CD4-positive, alpha-beta T cell (primary cell): ENCODE measurements around the gene SLC28A1. TPM values are rescaled to one million over a fixed set of nuclear protein-coding genes. Genes with fewer than 3 reads are reported as not detected.

Experiments used
- ATAC-seq: fragments of 200-7000 bp; cut with Tn5 transposase; one replicate; pipeline ENCODE4 v1.10.0; 2022; ENCODE audit warnings: mild to moderate bottlenecking; ENCODE audit not compliant: poor library complexity
- CTCF ChIA-PET: fragments of 350-600 bp; sonication (Branson Sonifier 250); formaldehyde crosslinking; loops from one replicate; lab custom pipeline; 2021; ENCODE audit warnings: antibody characterized with exemption, inconsistent platforms; lab: Charles Lee
- POLR2A ChIA-PET: fragments of 350-600 bp; sonication (Branson Sonifier 250); formaldehyde crosslinking; loops from one replicate; lab custom pipeline; 2021; ENCODE audit warnings: antibody characterized with exemption, inconsistent platforms; lab: Charles Lee
- DNase-seq, 14 experiments: peaks; one replicate each; pipeline ENCODE4 v3.0.0-alpha.2; 2013 to 2020; ENCODE audit warnings: mixed read lengths in 2 of 14
- H3K27ac ChIP-seq, 2 donors: one replicate each; pipeline versions ENCODE4 v1.5.1 to v1.7.0; 2013; ENCODE audit warnings: low read length in 2 of 2, low read depth in 1 of 2, mild to moderate bottlenecking in 1 of 2
- H3K27me3 ChIP-seq, 2 experiments: 1 replicate in 1 of 2; 2 replicates in 1 of 2; pipeline versions ENCODE4 v1.6.1 to v1.7.0; 2013; ENCODE audit warnings: low read length in 2 of 2, control low read depth in 1 of 2, mild to moderate bottlenecking in 1 of 2, moderate library complexity in 1 of 2; ENCODE audit not compliant: insufficient read depth in 2 of 2, control insufficient read depth in 1 of 2
- H3K36me3 ChIP-seq: one replicate; pipeline ENCODE4 v1.6.1; 2013; ENCODE audit warnings: low read length, control low read depth; ENCODE audit not compliant: insufficient read depth
- H3K4me1 ChIP-seq: one replicate; pipeline ENCODE4 v1.6.1; 2013; ENCODE audit warnings: low read length, control low read depth; ENCODE audit not compliant: insufficient read depth
- H3K4me3 ChIP-seq: one replicate; pipeline ENCODE4 v1.5.1; 2013; ENCODE audit warnings: mild to moderate bottlenecking, low read length, moderate library complexity
- H3K9me3 ChIP-seq, 2 experiments: 1 replicate in 1 of 2; 2 replicates in 1 of 2; pipeline versions ENCODE4 v1.6.1 to v1.7.0; 2013; ENCODE audit warnings: low read length in 2 of 2, mild to moderate bottlenecking in 2 of 2, control low read depth in 1 of 2, moderate library complexity in 1 of 2; ENCODE audit not compliant: control insufficient read depth in 1 of 2, insufficient read depth in 1 of 2
- H3K27ac Mint-ChIP-seq: one replicate; pipeline ENCODE4 v1.8.0; 2020; ENCODE audit warnings: mixed read lengths
- H3K27me3 Mint-ChIP-seq: one replicate; pipeline ENCODE4 v1.8.0; 2021; ENCODE audit warnings: mixed read lengths
- H3K36me3 Mint-ChIP-seq: one replicate; pipeline ENCODE4 v1.8.0; 2021; ENCODE audit warnings: low read depth, mixed read lengths
- H3K4me1 Mint-ChIP-seq: one replicate; pipeline ENCODE4 v1.8.0; 2021; ENCODE audit warnings: low read depth, mixed read lengths
- H3K4me3 Mint-ChIP-seq: one replicate; pipeline ENCODE4 v1.8.0; 2020; ENCODE audit warnings: mild to moderate bottlenecking, mixed read lengths
- H3K9me3 Mint-ChIP-seq: one replicate; pipeline ENCODE4 v1.8.0; 2020; ENCODE audit warnings: mixed read lengths
- CTCF ChIP-seq: fragments of 200-600 bp; IDR thresholded peaks from one replicate; pipeline ENCODE4 v1.8.0; 2022; ENCODE audit warnings: antibody characterized with exemption, mild to moderate bottlenecking
- intact Hi-C, 2 experiments: fragments of 100-400 bp; cut with DNase I in 1 of 2; cut with micrococcal nuclease in 1 of 2; formaldehyde crosslinking; loops; one replicate each; pipeline versions ENCODE4 v1.15.1 to v1.9.0; 2023 to 2025; cut with DNase I, micrococcal nuclease
- total RNA-seq, 174 experiments: library from RNA in 2 of 174; stranded (reverse) in 2 of 174; gene quantifications; one replicate each; pipeline ENCODE4 v1.2.3 and lab custom pipeline; 2021 to 2026

SLC28A1 gene
- total RNA-seq, 2 experiments from 2014 or later: not detected

- no peaks in the 10 kb centered on the region for H3K9me3 ChIP-seq
- TF ChIP-seq CTCF: no peak
- Mint-ChIP-seq H3K27me3 (no peaks in the 10 kb centered on the region), H3K9me3 (no peaks in the 10 kb centered on the region), H3K27ac (no peak overlapping the region), H3K36me3 (no peaks in the 10 kb centered on the region), H3K4me3 (no peak overlapping the region), H3K4me1 (peaks cover 6% of the 10 kb centered on the region)
- ATAC-seq: no peak
- no peak overlapping the region for H3K4me3 ChIP-seq
- DNase-seq: no peak
- peaks cover 3% of the 10 kb centered on the region for H3K4me1 ChIP-seq
- intact Hi-C loops: no loop called here
- ChIA-PET CTCF (interaction anchor here (0.6 to 0.7 kb wide), 2 partner anchors 24 to 89 kb away, joined by 3 to 4 read pairs; no protein-coding TSS in a partner anchor), POLR2A (no interaction called here)
- no peaks in the 10 kb centered on the region for H3K27me3 ChIP-seq
- no peaks in the 10 kb centered on the region for H3K36me3 ChIP-seq
- no peak overlapping the region for H3K27ac ChIP-seq
Observed at GRCh38 chr15:84925906-84926305, 41.4 kb downstream of the SLC28A1 start.

DNA sequence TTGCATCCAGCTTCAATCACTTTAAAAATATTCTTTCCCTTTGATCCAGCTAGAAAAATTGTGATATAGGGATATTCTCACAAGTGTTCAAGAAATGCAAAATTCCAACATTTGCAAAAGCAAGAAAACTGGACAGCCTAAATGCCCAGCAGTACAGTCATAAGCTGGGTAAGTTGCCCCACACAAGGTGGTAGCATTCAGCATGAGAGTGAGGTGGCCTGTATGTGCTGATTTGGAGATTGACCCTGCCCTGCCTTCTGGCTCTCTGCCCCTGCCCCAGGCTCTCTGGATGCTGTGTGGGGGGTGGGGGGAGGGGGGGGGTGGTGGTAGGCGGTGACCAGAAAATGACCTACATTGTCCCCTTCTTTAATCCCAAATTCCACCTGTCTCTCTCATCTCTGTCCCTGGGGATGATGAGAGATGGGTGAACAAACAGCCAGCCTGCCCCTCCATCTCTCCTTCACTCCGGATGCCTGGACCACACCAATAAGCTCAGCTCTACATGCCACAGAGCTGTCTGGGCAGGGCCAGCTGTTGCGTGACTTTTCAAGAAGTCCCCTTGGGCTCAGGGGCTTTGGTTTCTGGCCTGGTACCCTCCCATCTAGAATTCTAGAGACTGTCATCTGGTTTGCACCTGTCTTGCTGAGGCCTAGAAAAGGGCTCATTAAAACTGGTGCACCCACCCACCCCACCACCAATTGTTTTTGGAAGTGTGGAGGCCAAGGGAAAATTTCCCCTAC, 42.2 kb downstream of the SLC28A1 start:
- H3K4me3 Mint-ChIP-seq: no peak overlapping the region
- Histone ChIP-seq H3K27ac (no peak overlapping the region), H3K9me3 (no peaks in the 10 kb centered on the region), H3K4me1 (peaks cover 3% of the 10 kb centered on the region), H3K36me3 (no peaks in the 10 kb centered on the region), H3K4me3 (no peak overlapping the region), H3K27me3 (no peaks in the 10 kb centered on the region)
- no peak for DNase-seq
- no peak for TF ChIP-seq CTCF
- no peaks in the 10 kb centered on the region for H3K36me3 Mint-ChIP-seq
- no peak for ATAC-seq
- no peaks in the 10 kb centered on the region for H3K9me3 Mint-ChIP-seq
- CTCF ChIA-PET: interaction anchor here (3.0 kb wide), 1 partner anchor 338 kb away, joined by 25 read pairs; no protein-coding TSS in a partner anchor
- H3K27me3 Mint-ChIP-seq: no peaks in the 10 kb centered on the region
- intact Hi-C loops: loop anchor here in 1 of 2 experiments (1.0 kb wide), 1 partner anchor 271 kb away; no protein-coding TSS in a partner anchor
- no peak overlapping the region for H3K27ac Mint-ChIP-seq
- peaks cover 6% of the 10 kb centered on the region for H3K4me1 Mint-ChIP-seq
- POLR2A ChIA-PET: no interaction called here

DNA sequence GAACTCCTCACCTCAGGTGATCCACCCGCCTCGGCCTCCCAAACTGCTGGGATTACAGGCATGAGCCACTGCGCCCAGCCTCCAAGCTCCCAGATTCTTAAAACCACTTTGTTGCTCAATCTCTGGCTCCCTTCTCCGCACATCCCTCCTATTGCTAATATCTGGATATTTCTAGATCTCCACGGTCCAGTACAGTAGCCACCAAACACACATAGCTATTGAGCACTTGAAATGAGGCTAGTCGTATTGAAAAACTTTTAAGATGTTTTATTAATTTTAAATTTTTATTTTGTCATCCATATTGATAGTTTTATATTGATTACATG, 44.3 kb downstream of the SLC28A1 start:
- H3K4me1 Mint-ChIP-seq: peaks cover 6% of the 10 kb centered on the region
- POLR2A ChIA-PET: interaction anchor here (1.2 kb wide), 1 partner anchor 344 kb away, joined by 3 read pairs; no protein-coding TSS in a partner anchor
- no peak overlapping the region for H3K4me3 Mint-ChIP-seq
- no peaks in the 10 kb centered on the region for H3K9me3 Mint-ChIP-seq
- CTCF ChIA-PET: interaction anchor here (1.1 to 3.0 kb wide), 5 partner anchors 270 to 344 kb away, joined by 3 to 25 read pairs (median 4); partner anchors contain the start of gene WDR73
- intact Hi-C loops: loop anchor here (1.0 to 2.0 kb wide), 3 partner anchors 275 to 341 kb away; partner anchors contain the start of gene WDR73 (in 1 of the 2)
- no peaks in the 10 kb centered on the region for H3K27me3 ChIP-seq
- H3K4me1 ChIP-seq: peaks cover 3% of the 10 kb centered on the region
- H3K36me3 Mint-ChIP-seq: no peaks in the 10 kb centered on the region
- no peak for TF ChIP-seq CTCF
- no peak overlapping the region for H3K27ac ChIP-seq
- H3K4me3 ChIP-seq: no peak overlapping the region
- H3K27ac Mint-ChIP-seq: no peak overlapping the region
- no peaks in the 10 kb centered on the region for H3K9me3 ChIP-seq
- no peaks in the 10 kb centered on the region for H3K27me3 Mint-ChIP-seq
- DNase-seq (no peak), ATAC-seq (no peak)
- no peaks in the 10 kb centered on the region for H3K36me3 ChIP-seq
